HT1080 (cell line): ENCODE data around the gene SHH. TPM values are rescaled to one million over a fixed set of nuclear protein-coding genes. Genes with fewer than 3 reads are reported as not detected.
A peak's percentile ranks its signal among the peaks of the same experiment; 100 is the strongest.
"Not testable (repeated sequence)": the region's sequence is repeated elsewhere in the genome, so short reads cannot be mapped to it uniquely, and the experiment has no call there.

Source experiments
- DNase-seq: peaks from one replicate; pipeline ENCODE4 v3.0.0-alpha.2; 2015; ENCODE audit warnings: low read depth
- total RNA-seq: library from RNA; depleted of rRNA; stranded (reverse); fragments of >200 nt; shearing (Covaris generic); gene quantifications from 2 replicates; pipeline ENCODE4 v1.2.3, GENCODE V29; 2014

The SHH gene
- total RNA-seq, 1 experiment from 2014 or later: not detected

DNA sequence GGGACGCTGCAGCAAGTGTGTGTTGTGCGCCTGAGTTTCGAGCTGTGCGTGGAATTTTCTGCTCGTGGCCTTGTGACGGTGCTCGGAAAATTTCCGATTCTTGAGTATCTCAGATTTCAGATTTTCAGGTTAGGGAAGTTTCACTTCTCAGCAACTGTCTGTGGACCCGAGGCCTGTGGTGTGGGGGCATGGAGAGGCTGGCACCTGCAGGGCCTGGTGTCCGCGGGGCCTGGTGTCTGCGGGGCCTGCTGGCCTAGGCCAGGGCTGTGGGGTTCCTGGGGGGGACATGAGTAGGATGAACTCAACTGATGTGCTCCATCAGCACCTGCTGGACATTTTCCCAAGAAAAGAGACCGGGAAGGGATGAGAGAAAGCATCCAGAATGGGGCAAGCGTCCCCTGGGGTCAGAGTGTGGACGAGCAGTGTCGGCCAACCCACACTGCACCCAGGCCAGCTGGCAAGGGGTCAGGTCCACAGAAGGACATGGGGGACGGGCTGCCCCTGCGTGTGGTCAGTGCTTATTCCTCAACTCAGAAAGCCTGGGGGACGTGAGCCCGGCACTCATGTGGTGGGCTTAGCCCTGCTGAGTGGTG, 31.3 kb upstream of the SHH start:
- DNase-seq: no peak

GRCh38 chr7:155842496-155843265, 30.4 kb upstream of the SHH start:
- DNase-seq: no peak

DNA sequence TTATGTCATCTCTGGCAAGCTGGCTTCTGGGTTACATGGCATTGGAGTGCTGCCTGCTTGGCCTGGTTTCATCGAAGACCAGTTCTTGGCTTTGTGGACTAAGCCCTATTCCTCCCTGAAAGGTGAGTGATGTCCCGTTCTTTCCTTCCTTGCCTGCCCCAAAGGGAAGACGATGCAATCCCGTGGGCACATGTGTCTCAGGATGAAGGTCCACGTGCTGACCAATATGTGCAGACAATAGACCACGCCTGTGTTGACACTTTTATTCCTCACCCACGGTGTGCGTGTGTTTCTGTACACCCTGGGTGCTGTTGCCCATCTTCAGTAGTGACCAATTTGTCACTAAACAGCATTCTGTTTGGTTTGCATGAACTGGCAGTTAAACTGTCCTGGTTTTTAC, 28.6 kb upstream of the SHH start:
- DNase-seq: no peak

- DNase-seq: no peak
Measured at GRCh38 chr7:155840262-155840885, 28.1 kb upstream of the SHH start.

- no peak for DNase-seq
Measured at GRCh38 chr7:155839461-155839860, 27.2 kb upstream of the SHH start.

DNA sequence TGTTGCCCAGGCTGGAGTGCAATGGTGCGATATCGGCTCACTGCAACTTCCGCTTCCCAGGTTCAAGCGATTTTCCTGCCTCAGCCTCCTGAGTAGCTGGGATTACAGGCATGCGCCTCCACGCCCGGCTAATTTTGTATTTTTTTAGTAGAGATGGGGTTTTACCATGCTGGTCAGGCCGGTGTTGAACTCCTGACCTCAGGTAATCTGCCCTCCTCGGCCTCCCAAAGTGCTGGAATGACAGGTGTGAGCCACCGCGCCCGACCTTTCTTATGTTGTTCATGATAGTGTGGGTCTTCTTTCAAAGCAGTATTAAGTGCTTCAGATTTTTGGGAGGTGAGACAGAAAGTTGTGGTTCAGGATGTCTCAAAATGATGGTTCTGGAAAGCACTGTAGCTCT, 26.0 kb upstream of the SHH start:
- DNase-seq: not testable (repeated sequence)

GRCh38 chr7:155837126-155837479, 24.8 kb upstream of the SHH start:
- DNase-seq: no peak

DNA sequence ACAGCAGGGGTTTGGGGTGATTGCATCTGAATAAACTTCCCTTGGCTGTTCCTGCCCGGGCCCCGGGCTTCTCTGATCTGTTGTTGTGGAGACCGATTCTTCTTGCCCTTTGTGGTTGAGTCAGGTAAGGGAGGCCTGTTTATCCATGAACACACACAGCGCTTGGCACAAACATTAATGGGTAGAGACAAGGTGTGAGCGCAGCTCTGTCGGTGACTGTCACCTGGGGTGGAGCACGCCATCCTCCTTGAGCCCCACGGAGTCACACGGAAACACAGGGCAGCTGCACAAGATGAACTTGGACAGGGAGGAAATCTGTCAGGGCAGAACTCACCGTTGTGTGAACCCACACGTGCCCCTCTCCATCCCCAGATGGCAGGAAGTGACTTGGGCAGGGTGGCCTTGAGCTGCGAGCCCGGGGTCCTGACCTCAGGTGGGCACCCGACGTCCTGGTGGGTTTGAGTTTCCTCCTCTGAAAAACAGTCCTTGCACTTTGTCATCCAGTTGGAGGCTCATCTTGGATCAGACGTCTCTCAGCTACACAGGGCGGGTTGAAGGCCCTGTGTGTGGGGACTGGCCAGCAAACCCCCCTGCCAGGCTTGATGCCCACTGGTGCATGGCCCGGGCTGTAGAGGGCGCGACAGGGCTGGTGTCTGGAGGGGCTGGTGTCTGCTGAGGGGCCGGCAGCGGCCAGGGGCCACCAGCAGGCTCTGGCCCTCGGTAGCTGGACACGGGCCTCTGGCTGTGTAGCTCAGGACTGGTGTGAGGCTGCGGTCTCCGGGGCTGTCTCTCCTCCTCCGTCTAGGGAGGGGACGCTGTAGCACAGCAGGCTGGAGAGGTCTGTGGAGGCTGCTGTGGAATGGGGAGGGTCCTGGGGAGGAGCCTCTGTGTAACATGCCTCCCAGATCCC, 24.2 kb upstream of the SHH start:
- no peak for DNase-seq

GRCh38 chr7:155835446-155836215, 23.4 kb upstream of the SHH start:
- no peak for DNase-seq

- no peak for DNase-seq
Measured at GRCh38 chr7:155834486-155835048, 22.3 kb upstream of the SHH start.

DNA sequence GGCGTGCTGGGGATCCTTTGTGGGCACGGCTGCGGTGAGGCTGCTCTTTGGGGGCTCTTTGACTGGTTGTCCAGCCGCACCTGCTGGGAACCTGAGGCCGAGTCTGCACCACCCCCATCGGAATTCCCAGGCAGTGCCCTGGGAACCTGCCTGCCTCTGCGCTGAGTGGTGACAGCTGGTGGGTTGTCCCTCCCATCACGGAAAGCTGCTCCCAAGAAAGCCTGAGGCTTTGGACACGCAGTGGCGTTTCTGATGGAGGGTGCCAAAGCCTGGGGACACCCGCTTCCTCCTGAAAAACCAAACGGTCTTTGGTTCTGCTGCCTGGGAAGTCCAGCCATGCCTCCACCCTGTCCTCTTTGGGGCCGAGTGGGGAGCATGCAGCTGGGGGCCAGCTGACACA, 21.4 kb upstream of the SHH start:
- no peak for DNase-seq

DNA sequence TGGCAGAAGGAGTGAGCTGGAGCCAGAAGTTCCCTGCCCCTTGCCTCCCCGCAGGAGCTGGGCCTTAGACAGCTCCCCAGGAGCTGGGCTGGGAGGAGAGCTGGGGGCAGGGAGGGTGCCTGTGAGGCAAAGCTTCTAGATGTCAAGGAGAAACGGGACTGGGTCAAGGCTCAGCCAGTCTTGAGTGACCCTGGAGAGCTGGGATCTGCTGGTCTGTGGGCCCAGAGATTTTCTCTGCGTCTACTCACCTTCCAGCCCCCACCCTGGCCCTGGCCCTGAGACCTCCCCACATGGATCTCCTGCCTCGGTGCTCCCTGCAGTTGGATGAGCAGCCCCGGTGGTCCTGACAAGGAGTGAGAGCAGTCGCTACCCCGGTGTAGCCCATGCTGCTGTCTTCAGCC, 20.3 kb upstream of the SHH start:
- DNase-seq: no peak

DNA sequence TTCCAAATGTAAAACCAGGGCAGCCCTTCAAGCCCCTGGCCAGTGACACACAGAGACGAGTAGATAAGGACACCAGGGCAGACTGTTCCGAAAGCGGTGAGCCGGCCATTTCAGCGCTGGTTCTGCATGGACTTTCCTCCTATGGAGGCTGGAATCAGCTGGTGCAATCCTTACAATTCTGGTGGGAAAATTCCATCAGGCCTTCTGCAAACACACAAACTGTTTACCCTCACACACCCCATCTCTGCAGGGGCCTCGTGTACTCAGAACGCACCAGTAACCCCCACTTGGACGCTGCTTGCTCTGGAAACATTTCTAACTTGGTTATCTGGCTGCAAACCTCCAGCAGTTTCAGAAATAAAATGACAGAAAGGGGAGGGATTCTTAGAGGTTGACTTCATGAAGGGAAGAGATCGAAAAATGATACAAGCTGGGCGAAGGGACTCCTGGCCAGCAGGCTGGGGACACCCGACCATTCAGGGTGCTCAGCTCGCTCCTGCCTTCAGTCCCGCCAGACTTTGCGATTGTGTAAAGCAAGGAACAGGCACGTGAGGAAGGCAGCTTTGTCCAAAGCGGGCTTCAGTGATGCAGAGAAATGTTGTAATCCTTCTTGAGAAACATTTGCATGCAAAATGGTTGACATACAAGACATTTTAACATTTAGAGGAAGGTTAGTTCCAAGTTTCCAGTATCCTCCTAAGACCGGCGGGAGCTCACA, 19.7 kb upstream of the SHH start:
- no peak for DNase-seq

DNA sequence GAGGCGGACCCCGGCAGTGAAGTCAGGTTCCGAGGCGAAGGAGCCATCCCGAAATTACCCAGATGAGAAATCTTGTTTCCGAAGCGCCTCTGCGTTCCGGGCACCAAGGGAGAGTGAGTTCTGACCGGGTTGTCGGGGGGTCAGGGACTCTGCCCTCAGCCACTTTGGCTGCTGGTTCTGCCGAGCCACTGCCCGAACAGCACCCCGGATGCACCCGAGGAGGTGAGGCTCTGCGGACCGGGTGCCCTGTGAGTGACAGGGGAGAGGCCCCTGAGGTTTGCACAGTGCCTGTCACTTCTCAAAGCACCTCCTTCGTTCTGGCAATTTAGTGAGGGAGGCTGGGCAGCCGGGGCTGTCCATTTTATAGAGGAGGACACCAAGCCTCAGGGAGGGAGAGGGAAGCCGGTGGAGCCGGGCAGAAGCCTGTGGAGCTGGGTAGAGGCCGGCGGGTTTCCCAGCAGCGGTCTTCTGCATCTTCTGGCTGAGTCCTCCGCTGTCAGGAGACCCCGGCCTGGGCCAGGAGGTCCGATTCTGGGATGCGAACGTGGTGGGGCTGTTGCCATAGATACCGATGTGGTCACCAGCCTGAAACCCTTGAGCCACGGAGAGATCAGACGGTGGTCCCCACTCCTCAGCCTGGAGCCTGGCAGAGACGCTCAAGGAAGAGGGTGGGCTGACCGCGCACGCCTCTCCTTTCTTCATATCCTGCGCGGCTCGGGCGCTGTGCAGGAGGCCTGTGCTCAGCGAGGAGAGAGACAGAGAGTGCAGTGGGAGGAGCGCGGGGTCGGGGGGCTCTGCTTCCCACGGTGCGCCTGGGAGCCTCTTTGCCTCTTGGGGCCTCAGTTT, 18.9 kb upstream of the SHH start:
- DNase-seq: no peak

DNA sequence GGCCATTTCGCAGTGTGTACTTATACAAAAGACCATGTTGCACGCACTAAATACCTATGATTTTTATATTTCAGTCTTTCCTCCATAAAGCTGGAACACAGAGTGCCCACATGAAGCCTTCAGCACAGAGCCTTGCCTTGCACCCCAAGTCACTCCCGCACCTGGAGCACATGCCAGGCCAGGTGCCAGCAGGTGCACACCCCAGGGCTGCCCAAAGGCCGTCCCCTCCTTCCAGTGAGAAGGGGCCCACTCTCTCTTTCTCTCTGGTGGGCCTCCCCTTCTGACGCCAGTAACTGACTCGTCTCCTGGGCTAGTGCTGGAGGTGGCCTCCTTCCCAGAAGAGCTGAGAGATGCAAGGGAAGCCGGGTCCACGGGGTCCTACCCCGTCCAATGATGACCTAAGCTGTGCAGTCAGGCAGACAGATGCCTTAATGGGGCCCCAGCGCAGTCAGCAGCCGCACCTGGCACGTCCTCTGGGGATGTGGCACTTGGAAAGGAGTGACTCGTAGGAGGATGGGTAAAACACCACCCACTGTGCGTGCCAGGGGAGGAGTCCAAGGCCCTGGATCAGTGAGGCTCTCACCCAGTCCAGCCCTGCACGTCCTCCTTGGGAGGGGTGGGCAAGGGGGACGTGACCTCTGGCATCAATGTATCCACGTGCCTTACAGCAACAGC, 17.7 kb upstream of the SHH start:
- no peak for DNase-seq

DNA sequence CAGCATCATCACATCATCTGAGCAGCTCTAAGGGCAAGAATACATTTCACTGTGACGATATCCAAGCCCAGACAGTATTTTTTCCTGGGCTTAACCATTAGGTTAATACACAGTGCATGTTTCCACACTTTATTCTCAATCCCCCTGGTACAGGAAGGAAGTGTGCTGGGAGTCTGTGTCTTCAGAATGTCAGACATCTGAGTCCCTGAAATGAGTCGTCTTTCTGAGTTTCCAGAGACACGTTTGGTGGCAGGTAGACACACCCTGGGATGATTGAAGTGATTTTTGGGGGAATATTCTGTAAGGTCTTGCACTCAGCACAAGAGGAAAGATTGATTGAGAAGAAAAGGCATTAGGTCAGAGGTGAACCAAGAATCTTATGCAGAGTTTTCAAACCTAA, 13.1 kb upstream of the SHH start:
- DNase-seq: no peak

- DNase-seq: peak; percentile 85
Measured at GRCh38 chr7:155824227-155824886, 12.1 kb upstream of the SHH start.

DNA sequence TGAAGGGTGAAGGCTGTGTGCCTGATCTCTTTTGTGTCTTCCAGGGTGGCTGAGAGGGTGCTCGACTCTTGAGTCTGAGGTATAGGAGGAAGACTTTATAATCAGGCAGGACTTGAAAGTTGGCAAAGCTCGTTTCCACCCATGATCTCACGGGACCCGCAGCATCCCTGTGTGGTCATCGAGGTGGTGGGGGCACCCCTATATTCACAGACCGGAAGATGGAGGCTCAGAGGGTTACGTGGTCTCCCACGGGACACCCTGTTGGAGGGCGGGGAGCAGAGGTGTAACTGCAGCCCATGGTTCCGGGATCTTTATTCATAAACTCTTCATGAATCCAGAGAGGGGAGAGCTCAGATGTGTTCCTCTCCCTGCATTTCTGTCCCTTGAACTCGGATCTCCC, 9.6 kb upstream of the SHH start:
- DNase-seq: no peak
